Left hindlimb (tissue), 1 donor: ENCODE results near the gene MYO7A.

ENCODE experiments used
- DNase-seq: peaks from one replicate; pipeline ENCODE4 v3.0.0-alpha.2; 2018

MYO7A gene

GRCh38 chr11:77202941-77203900 lies 75.2 kb downstream of the MYO7A start:
- DNase-seq, result no peak

GRCh38 chr11:77203901-77204753 lies 76.1 kb downstream of the MYO7A start:
- DNase-seq, result no peak

DNA sequence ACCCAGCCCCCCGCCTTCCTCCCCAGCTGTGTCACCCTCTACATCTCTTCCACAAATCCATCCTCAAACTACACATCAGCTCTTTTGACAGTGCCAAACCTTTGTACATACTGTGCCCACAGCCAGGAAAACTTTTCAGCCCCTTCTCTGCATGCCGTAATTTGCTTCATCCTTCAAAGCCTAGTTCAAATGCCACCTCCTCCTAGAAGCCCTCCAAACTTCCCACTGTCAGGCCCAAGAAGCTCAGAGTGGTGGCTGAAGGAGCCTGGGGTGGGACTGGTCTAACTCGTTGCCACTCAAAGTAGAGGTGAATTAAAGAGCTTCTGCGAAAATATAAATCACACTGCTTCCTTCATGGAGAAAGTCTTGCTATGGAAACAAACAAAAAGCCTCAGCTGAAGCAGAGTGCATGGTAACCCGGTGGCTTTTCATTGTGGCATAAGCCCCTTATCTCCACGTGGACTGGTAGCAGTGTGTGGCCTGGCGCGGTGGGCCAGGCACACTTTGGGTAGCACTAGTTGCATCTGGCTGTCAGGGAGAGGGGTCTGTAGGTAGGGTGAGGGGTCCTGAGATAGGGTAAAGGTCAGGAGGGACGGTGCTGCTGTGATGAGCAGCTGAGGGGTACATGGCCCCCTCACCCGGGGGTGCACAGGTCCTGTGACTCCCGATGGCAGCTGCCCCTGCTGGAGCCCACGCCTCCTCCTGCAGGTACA lies 76.9 kb downstream of the MYO7A start:
- DNase-seq, result no peak

- DNase-seq, result no peak
Observed at GRCh38 chr11:77205467-77206263, 77.6 kb downstream of the MYO7A start.

DNA sequence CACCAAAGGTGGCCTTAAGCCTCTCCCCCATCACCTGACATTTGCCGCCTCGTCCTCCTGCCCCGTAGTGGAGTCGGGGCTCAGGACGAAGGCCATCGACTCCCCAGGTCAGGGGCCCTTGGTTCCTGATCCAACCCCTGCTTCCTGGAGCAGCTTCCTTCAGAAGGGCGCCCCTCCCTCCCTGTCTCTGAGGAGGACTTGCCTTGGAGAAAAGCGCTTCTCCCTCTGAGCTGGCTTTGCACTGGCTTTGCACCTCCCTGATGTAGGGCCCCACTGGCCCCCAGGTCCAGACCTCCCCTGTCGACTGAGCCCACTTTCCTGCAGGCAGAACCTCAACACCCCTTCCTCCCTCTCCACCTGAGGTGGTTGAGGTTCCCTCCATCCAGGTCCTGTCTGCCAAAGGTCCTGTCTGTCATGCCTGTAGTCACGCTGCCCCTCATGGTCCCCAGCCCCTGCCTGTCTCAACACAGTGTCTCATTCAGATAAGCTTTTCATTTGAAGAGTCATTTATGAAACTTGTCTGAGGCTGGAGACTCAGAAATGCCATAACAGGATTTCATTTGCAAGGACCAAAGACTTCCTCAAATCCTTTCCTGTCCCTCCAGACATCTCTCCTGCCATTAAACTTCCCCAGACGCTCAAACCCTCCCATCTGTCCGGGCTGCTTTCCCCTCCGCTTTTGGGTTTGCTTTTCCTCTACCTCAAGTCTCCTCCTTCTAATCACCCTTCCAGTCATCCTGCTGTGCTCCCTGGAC lies 78.4 kb downstream of the MYO7A start:
- DNase-seq, result no peak

GRCh38 chr11:77207019-77207485 lies 79.0 kb downstream of the MYO7A start:
- no peak for DNase-seq

GRCh38 chr11:77207618-77208313 lies 79.7 kb downstream of the MYO7A start:
- DNase-seq, result no peak

DNA sequence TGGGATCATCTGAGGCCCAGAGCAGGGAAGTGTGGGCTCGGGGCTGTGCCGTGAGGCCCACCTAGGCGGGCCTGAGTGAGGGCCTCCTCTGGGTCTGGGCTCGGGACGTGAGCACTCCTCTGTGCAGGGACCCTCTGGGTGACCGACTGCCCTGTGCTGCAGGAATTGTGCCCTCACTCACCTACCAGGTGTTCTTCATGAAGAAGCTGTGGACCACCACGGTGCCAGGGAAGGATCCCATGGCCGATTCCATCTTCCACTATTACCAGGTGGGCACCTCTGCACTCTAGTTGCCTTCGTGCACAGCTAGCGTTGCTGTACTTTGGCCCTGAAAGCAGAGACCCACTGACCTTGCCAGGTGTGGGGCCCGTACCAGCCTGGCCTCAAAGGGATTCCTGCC lies 80.5 kb downstream of the MYO7A start:
- DNase-seq, result no peak

- no peak for DNase-seq
Observed at GRCh38 chr11:77209663-77210062, 81.6 kb downstream of the MYO7A start.

- no peak for DNase-seq
Observed at GRCh38 chr11:77211040-77211451, 83.0 kb downstream of the MYO7A start.

- no peak for DNase-seq
Observed at GRCh38 chr11:77211594-77212251, 83.7 kb downstream of the MYO7A start.

DNA sequence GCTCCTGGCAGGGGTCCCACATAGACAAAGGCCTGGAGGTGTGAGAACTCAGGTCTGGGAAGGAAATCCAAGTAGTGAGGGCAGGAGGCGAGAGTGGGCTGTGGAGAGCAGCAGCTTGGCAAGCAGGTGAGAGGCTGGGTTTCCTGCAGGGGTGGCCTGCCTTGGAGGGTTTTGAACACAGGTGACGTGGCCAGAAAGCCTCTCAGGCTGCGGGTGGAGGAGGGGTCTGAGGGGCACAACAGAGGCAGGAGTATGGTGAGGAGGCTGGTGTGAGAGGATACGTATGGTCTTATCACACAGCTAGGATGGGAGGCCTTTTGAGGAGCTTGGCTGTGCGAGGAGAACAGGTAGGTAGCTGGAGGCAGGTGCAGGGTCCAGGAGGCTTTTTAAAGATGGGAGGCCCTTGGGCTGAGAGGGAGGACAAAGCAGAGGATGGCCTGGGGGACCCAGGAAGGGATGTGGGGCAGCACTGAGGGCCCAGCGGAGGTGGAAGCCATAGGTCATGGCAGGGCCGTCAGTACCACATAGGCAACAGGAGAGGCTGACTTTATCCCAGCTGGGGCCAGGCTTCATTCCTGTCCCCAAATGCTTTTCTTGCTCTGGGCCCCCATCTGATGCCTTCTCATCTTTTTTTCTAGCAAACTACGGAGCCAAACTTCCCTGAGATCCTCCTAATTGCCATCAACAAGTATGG lies 84.4 kb downstream of the MYO7A start:
- DNase-seq, result no peak

DNA sequence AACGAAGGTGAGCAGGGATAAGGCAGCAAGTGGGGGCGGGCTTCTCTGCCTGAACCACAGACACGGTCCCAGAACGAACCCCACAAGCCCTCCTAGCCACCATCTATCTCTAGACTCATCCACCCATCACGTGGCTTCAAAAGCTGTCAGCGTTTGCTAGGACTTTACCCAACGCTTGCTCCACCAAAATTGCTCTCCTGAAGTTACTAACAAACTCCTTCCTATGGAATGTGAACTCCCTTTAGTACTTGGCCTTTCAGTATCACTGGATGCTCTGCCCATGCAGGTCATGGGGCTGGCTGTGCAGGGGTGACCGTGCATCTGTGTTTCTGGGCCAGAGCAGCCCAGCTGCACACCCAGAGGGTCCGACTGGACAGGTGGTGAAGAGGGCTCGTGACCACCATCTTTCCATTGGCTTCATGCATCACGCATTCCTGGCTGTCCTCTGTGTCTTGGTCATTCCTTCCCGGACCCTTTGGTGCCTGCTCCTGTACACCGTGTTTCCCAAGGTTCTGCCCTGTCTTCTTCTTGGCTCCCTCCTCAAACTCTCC lies 85.1 kb downstream of the MYO7A start:
- no peak for DNase-seq

DNA sequence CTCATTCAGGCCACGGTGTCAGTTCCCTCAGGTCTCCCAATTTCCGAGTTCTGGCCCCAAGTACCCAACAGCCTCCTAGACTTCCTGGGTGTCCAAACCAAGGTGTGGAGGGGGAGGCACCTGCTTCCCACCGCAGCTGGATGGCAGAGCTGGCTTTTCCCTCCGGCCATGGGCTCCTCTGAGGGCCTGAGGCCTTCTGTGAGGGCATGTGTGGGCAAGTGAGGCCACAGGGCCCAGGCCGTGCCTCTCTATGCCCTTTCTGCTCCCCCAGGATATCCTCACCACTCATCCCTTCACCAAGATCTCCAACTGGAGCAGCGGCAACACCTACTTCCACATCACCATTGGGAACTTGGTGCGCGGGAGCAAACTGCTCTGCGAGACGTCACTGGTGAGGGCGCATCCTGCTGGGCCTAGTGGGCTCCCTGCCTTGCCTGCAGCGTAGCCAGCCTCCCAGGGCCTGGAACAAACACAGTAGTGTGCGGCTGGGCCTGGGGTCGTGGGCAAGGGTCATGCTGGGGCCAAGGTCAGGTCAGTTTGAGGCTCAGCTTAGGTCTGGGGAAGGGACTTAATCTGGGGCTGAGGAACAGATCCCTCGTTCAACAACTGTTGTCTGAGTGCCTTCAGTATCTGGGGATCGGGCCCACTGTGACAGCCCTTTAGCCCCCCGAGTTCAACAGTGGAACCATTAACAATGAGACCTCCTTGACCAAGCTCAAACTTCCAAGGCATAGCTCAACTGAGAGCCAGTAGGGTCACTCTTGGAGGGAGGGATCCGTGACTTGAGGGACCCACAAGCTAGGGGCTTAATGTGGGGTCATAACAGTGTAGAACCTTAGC lies 85.8 kb downstream of the MYO7A start:
- DNase-seq, result no peak

- no peak for DNase-seq
Observed at GRCh38 chr11:77214557-77214956, 86.5 kb downstream of the MYO7A start.

DNA sequence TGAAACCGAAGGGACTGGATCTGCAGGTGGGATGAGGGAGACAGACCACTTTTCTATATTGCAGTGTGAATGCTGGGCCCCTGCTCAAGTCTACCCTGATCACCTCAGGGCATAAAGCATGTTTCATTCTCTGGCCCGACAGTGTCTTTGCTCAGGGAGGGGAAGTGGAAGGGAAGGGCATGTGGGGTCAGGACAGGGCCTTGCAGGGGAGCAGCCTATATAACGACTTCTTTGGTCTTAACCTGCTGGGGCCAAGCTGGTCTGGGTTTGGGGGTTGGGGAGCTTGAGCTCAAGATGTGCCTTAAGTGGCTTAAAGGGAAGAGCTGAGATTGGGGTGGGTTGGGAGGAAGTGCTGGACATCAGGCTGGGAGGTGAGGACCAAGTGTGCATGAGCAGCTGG lies 87.1 kb downstream of the MYO7A start:
- DNase-seq, result no peak

- no peak for DNase-seq
Observed at GRCh38 chr11:77217156-77217555, 89.1 kb downstream of the MYO7A start.

DNA sequence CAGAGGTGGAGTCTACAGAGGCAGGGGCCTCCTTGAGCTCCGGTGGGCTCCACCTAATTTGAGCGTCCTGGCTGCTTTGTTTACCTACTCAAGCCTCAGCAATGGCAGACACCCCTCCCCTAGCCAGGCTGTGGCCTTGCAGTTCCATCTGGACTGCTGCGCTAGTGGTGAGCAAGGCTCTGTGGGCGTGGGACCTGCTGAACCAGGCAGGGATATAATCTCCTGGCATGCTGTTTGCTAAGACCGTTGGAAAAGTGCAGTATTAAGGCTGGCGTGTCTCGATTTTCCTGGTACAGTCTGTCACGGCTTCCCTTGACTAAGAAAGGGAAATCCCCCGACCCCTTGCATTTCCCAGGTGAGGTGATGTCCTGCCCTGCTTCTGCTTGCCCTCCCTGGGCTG lies 95.8 kb downstream of the MYO7A start:
- no peak for DNase-seq
